KMS-11 (cell line): ENCODE measurements around the gene CD33.

Source experiments
- H2AFZ ChIP-seq: fragments of 200-600 bp; sonication (generic); 2 replicates; pipeline ENCODE4 v1.6.1; 2016; ENCODE audit warnings: antibody characterized with exemption, mixed run types, low read depth
- H3K27ac ChIP-seq: fragments of 200-600 bp; sonication (generic); 2 replicates; pipeline ENCODE4 v1.6.1; 2016; ENCODE audit warnings: mild to moderate bottlenecking, mixed run types
- H3K27me3 ChIP-seq: fragments of 200-600 bp; sonication (generic); 2 replicates; pipeline ENCODE4 v1.6.1; 2017; ENCODE audit warnings: mild to moderate bottlenecking, low read depth, mixed run types, moderate library complexity; ENCODE audit not compliant: insufficient read depth
- H3K36me3 ChIP-seq: fragments of 200-600 bp; sonication (generic); 2 replicates; pipeline ENCODE4 v1.6.1; 2017; ENCODE audit warnings: mild to moderate bottlenecking, mixed run types; ENCODE audit not compliant: insufficient read depth
- H3K4me1 ChIP-seq: fragments of 200-600 bp; sonication (generic); 2 replicates; pipeline ENCODE4 v1.6.1; 2016; ENCODE audit warnings: mild to moderate bottlenecking, low read depth, mixed run types; ENCODE audit not compliant: poor library complexity, severe bottlenecking
- H3K4me2 ChIP-seq: fragments of 200-600 bp; sonication (generic); 2 replicates; pipeline ENCODE4 v1.7.0; 2016; ENCODE audit warnings: mild to moderate bottlenecking, mixed run types
- H3K4me3 ChIP-seq: fragments of 200-600 bp; sonication (generic); IDR thresholded peaks from 2 replicates; pipeline ENCODE4 v1.6.1; 2017; ENCODE audit warnings: low read depth, low read length, mixed read lengths; ENCODE audit not compliant: insufficient read depth
- H3K79me2 ChIP-seq: fragments of 200-600 bp; sonication (generic); 2 replicates; pipeline ENCODE4 v1.6.1; 2016; ENCODE audit warnings: low read depth, mixed run types; ENCODE audit not compliant: insufficient read depth
- H3K9ac ChIP-seq: fragments of 200-600 bp; sonication (generic); 2 replicates; pipeline ENCODE4 v1.6.1; 2016; ENCODE audit warnings: mild to moderate bottlenecking, mixed run types
- H4K20me1 ChIP-seq: fragments of 200-600 bp; sonication (generic); 2 replicates; pipeline ENCODE4 v1.6.1; 2016; ENCODE audit warnings: mild to moderate bottlenecking, mixed run types; ENCODE audit not compliant: insufficient read depth
- CTCF ChIP-seq: fragments of 200-600 bp; sonication (generic); conservative IDR thresholded peaks from 2 replicates; pipeline ENCODE4 v1.6.1; 2017; ENCODE audit warnings: low read depth, mild to moderate bottlenecking, antibody characterized with exemption, low read length, moderate library complexity, mixed read lengths

Gene CD33

GRCh38 chr19:51220996-51221395 is 3.9 kb upstream of the CD33 start:
- Histone ChIP-seq H3K9ac (no peak overlapping the region), H3K79me2 (no peaks in the 10 kb centered on the region), H3K27ac (no peak overlapping the region), H3K4me3 (no peak overlapping the region), H3K36me3 (no peaks in the 10 kb centered on the region), H3K4me2 (no peak overlapping the region), H2AFZ (no peak overlapping the region), H3K4me1 (no peaks in the 10 kb centered on the region), H4K20me1 (no peaks in the 10 kb centered on the region), H3K27me3 (no peaks in the 10 kb centered on the region)
- TF ChIP-seq CTCF: no peak

GRCh38 chr19:51224163-51224641 is 678 bp upstream of the CD33 start:
- Histone ChIP-seq H3K4me2 (no peak overlapping the region), H3K36me3 (no peaks in the 10 kb centered on the region), H3K4me3 (no peak overlapping the region), H3K27ac (no peak overlapping the region), H3K27me3 (no peaks in the 10 kb centered on the region), H3K9ac (no peak overlapping the region), H3K79me2 (no peaks in the 10 kb centered on the region), H4K20me1 (no peaks in the 10 kb centered on the region), H2AFZ (no peak overlapping the region), H3K4me1 (no peaks in the 10 kb centered on the region)
- no peak for TF ChIP-seq CTCF

GRCh38 chr19:51226067-51226466 is 1.2 kb downstream of the CD33 start:
- Histone ChIP-seq H3K4me2 (no peak overlapping the region), H3K9ac (no peak overlapping the region), H3K4me1 (no peaks in the 10 kb centered on the region), H3K79me2 (no peaks in the 10 kb centered on the region), H3K4me3 (no peak overlapping the region), H3K27ac (no peak overlapping the region), H3K36me3 (no peaks in the 10 kb centered on the region), H4K20me1 (no peaks in the 10 kb centered on the region), H3K27me3 (no peaks in the 10 kb centered on the region), H2AFZ (no peak overlapping the region)
- no peak for TF ChIP-seq CTCF

- no peaks in the 10 kb centered on the region for H3K4me1 ChIP-seq
- no peaks in the 10 kb centered on the region for H4K20me1 ChIP-seq
- no peak overlapping the region for H3K9ac ChIP-seq
- H3K36me3 ChIP-seq: no peaks in the 10 kb centered on the region
- no peaks in the 10 kb centered on the region for H3K27me3 ChIP-seq
- no peak overlapping the region for H3K4me3 ChIP-seq
- no peak overlapping the region for H3K4me2 ChIP-seq
- no peak overlapping the region for H3K27ac ChIP-seq
- TF ChIP-seq CTCF: no peak
- no peaks in the 10 kb centered on the region for H3K79me2 ChIP-seq
- no peak overlapping the region for H2AFZ ChIP-seq
These were observed 2.4 kb downstream of the CD33 start for GRCh38 chr19:51227326-51227725.
